ENCODE data around the gene CRY1.

DNA sequence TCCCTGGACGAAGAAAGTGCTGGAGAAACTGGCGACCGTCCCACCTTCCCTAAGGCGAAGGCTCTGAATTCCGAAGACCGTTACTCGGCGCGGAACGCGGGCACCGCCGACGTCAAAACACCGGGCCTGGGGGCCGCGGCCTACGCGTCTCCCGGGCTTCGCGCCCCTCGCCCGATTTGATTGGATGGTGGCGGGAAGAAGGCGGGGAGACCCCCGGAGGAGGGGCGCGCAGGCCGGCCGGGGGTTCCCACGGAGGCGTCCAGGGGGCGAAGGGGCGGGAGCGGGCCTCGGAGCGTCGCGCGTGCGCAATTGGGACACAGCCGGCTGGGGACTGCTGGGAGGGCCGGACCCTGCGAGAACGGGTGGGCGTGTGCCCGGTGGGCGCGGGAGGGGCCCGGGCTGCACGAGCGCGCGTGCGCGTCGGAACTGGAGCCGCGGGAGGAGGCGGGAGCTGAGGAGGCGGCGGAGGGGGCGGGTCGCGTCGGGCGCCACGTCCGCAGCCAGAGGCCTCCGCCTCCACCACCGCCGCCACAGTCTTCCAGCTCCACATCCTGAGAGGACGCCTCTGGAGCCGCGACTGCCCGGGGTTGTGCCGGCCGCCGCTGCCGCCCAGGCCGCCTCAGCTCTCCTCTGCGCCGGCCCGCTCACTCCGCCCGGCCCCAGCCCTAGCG lies 137.8 kb downstream of the CRY1 start, which contains the start of gene TMEM263:
- no peak for TF ChIP-seq CTCF (conservative IDR thresholded peaks at IDR 0.05; ENCODE audit: low read depth, low read length)
- TF ChIP-seq POLR2A (IDR thresholded peaks at IDR 0.05; ENCODE audit: low read depth, low read length): peak; percentile 97
- TF ChIP-seq USF2 (IDR thresholded peaks at IDR 0.05; ENCODE audit: low read depth, low read length): no peak
- TF ChIP-seq MAZ (IDR thresholded peaks at IDR 0.05; ENCODE audit: borderline replicate concordance, low read depth, low read length): peak; percentile 90; the same call in 1 of the 2 replicates
- no peak for TF ChIP-seq MAFK (IDR thresholded peaks at IDR 0.05; ENCODE audit: low read depth, low read length)
- TF ChIP-seq RAD21 (IDR thresholded peaks at IDR 0.05; ENCODE audit: low read length): no peak
- no peak for TF ChIP-seq CHD1 (IDR thresholded peaks at IDR 0.05; ENCODE audit: low read depth, low read length)
- TF ChIP-seq MXI1 (IDR thresholded peaks at IDR 0.05; ENCODE audit: borderline replicate concordance, low read depth, low read length): 0 out of 2 replicates have a peak, but pooled peaks have one; percentile 27
- TF ChIP-seq ELK1 (IDR thresholded peaks at IDR 0.05; ENCODE audit: borderline replicate concordance, low read depth, low read length): no peak
- TF ChIP-seq RCOR1 (IDR thresholded peaks at IDR 0.05; ENCODE audit: insufficient replicate concordance, low read length): no peak
- no peak for TF ChIP-seq RFX5 (IDR thresholded peaks at IDR 0.05; ENCODE audit: low read depth, low read length)
- no peak for TF ChIP-seq CEBPB (IDR thresholded peaks at IDR 0.05; ENCODE audit: low read depth, low read length)
- no peak for TF ChIP-seq FOS (IDR thresholded peaks at IDR 0.05; ENCODE audit: low read depth, low read length)
- TF ChIP-seq SMC3 (IDR thresholded peaks at IDR 0.05; ENCODE audit: low read depth, low read length): no peak

Data from IMR-90 (cell line).